WTC11 (cell line): Measurements from ENCODE around the gene ADAM12.

Source experiments
- FOXK1 ChIP-seq: sonication (generic); formaldehyde crosslinking; IDR thresholded peaks from 2 replicates; pipeline ENCODE4 v1.8.0; 2022; ENCODE audit warnings: mild to moderate bottlenecking, moderate library complexity, missing genetic modification reagents
- FOXP1 ChIP-seq: sonication (generic); formaldehyde crosslinking; IDR thresholded peaks from 2 replicates; pipeline ENCODE4 v1.8.0; 2022; ENCODE audit warnings: missing genetic modification reagents, mild to moderate bottlenecking, moderate library complexity, borderline replicate concordance
- ZNF138 ChIP-seq: sonication (generic); formaldehyde crosslinking; conservative IDR thresholded peaks from 2 replicates; pipeline ENCODE4 v1.8.1; 2022; ENCODE audit warnings: mild to moderate bottlenecking, moderate library complexity, missing genetic modification reagents
- TF ChIP-seq, protein P1 (sequence below): sonication (generic); formaldehyde crosslinking; IDR thresholded peaks from 2 replicates; pipeline ENCODE4 v1.8.1; 2022; ENCODE audit warnings: low read depth, missing genetic modification reagents, borderline replicate concordance
- TF ChIP-seq, protein P2 (sequence below): fragments of 200-600 bp; IDR thresholded peaks from 2 replicates; pipeline ENCODE4 v1.8.0; 2022; ENCODE audit warnings: antibody characterized with exemption

DNA sequence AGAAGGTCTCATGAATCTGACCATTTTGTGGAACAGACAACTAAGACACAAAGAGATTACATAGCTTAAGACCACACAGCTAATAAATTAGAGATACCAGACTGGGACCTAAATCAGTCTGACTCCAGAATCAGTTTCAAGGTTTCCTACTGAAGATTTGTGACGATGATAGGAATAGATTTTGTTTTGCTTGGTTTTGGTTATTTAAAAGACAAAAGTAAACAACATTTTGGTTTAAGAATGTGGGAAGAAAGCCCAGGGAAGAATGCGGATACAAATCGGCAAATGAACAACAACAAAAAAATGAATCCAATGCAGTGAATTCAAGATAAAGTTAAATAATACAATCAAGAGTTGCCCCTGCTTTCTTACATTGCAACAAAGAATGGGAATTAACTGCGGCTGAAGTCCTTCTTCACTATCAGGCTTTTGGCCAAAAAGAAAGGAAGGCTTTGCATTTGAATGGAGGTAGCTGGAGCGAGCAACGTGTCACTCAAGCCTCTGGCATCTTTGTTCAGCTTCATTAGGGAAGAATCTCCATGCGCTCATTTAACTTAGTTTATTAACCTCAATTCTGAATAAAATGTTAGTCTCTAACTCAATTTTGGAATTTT is 210.8 kb downstream of the ADAM12 start:
- TF ChIP-seq, protein P1, sequence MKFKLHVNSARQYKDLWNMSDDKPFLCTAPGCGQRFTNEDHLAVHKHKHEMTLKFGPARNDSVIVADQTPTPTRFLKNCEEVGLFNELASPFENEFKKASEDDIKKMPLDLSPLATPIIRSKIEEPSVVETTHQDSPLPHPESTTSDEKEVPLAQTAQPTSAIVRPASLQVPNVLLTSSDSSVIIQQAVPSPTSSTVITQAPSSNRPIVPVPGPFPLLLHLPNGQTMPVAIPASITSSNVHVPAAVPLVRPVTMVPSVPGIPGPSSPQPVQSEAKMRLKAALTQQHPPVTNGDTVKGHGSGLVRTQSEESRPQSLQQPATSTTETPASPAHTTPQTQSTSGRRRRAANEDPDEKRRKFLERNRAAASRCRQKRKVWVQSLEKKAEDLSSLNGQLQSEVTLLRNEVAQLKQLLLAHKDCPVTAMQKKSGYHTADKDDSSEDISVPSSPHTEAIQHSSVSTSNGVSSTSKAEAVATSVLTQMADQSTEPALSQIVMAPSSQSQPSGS: no peak
- TF ChIP-seq FOXK1 (CRISPR knock-in tag) (no peak), ZNF138 (CRISPR knock-in tag) (no peak), FOXP1 (CRISPR knock-in tag) (no peak)
- TF ChIP-seq, protein P2, sequence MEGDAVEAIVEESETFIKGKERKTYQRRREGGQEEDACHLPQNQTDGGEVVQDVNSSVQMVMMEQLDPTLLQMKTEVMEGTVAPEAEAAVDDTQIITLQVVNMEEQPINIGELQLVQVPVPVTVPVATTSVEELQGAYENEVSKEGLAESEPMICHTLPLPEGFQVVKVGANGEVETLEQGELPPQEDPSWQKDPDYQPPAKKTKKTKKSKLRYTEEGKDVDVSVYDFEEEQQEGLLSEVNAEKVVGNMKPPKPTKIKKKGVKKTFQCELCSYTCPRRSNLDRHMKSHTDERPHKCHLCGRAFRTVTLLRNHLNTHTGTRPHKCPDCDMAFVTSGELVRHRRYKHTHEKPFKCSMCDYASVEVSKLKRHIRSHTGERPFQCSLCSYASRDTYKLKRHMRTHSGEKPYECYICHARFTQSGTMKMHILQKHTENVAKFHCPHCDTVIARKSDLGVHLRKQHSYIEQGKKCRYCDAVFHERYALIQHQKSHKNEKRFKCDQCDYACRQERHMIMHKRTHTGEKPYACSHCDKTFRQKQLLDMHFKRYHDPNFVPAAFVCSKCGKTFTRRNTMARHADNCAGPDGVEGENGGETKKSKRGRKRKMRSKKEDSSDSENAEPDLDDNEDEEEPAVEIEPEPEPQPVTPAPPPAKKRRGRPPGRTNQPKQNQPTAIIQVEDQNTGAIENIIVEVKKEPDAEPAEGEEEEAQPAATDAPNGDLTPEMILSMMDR: no peak
